Chondrocyte (in vitro differentiated cells): Measurements from ENCODE around the gene ELMO2. TPM values are rescaled to one million over a fixed set of nuclear protein-coding genes. Genes with fewer than 3 reads are reported as not detected.

Experiments used
- DNase-seq: peaks from one replicate; pipeline ENCODE4 v3.0.0; 2021; ENCODE audit warnings: mixed read lengths, low spot score
- H3K27ac Mint-ChIP-seq: one replicate; pipeline ENCODE4 v1.8.0; 2021; ENCODE audit warnings: mild to moderate bottlenecking, moderate library complexity, mixed read lengths; ENCODE audit not compliant: unreplicated experiment
- H3K27me3 Mint-ChIP-seq: 2 replicates; pipeline ENCODE4 v1.8.0; 2021; ENCODE audit warnings: low read depth, mixed read lengths
- H3K36me3 Mint-ChIP-seq: 2 replicates; pipeline ENCODE4 v1.8.0; 2021; ENCODE audit warnings: low read depth, mixed read lengths
- H3K4me1 Mint-ChIP-seq: 2 replicates; pipeline ENCODE4 v1.8.0; 2021; ENCODE audit warnings: low read depth, mild to moderate bottlenecking, mixed read lengths
- H3K4me3 Mint-ChIP-seq: one replicate; pipeline ENCODE4 v1.8.0; 2021; ENCODE audit warnings: mild to moderate bottlenecking, moderate library complexity, mixed read lengths; ENCODE audit not compliant: unreplicated experiment
- H3K9me3 Mint-ChIP-seq: 2 replicates; pipeline ENCODE4 v1.8.0; 2021; ENCODE audit warnings: low read depth, mixed read lengths
- CTCF ChIP-seq: fragments of 200-600 bp; sonication (generic); IDR thresholded peaks from 2 replicates; pipeline ENCODE4 v1.5.0; 2021; ENCODE audit warnings: antibody characterized with exemption, mild to moderate bottlenecking, moderate library complexity
- total RNA-seq: library from RNA; stranded (reverse); gene quantifications from 3 replicates; pipeline ENCODE4 v1.2.1, GENCODE V29; 2021

ELMO2 gene
- total RNA-seq, 1 donor from 2014 or later, result 52.9 TPM

DNA sequence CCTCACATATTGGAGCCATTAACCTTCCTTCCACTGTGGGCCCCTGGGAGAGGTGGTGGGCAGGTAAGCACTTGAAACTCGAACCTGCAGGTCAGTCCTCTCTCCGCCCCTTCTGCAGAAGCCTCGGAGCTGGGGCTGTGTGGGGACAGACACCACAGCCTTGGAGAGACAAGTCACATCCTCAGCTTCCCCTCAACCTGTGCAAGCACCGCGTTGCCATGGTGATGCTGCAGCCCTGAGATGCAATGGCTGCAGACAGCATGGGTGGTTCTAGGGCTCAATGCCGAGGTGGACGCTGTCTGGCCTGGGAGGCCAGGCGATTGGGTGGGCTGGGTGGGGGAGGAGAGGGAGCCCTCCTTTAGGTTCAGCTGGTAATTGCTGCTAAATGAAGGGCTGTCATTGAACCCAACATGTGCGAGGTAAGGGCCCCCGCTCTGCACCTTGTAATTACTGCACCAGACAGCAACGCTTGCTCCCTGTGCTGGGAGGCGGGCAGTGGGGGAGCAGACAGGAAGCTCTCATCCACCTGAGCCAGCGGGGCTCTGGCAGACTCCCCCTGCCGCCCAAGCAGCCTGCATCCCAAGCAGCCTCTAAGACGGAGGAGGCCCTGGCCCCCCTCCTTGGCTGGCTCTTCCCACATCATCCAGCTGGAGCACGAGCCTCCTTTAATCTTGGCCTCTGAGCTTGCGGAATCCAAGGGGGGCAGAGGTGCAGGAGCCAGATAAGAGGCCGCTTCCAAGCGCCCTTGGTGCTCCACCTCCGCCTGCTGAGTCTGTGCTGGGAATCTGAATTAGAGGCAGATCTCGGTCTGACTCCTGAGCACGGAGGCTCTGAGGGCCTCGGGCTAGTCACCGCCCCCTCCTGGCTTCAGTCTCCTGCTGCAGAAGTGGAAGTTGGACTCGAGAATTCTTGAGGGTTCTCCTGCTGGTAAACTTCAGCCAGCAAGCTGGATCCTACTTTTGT lies 58.3 kb downstream of the ELMO2 start:
- no peak overlapping the region for H3K27ac Mint-ChIP-seq
- no peak for DNase-seq
- H3K36me3 Mint-ChIP-seq, result peaks cover 2% of the 10 kb centered on the region
- peaks cover 24% of the 10 kb centered on the region for H3K27me3 Mint-ChIP-seq
- H3K4me3 Mint-ChIP-seq, result no peak overlapping the region
- no peaks in the 10 kb centered on the region for H3K9me3 Mint-ChIP-seq
- peaks cover 20% of the 10 kb centered on the region for H3K4me1 Mint-ChIP-seq
- no peak for TF ChIP-seq CTCF

GRCh38 chr20:46346770-46347169 lies 59.6 kb downstream of the ELMO2 start:
- Mint-ChIP-seq H3K36me3 (peaks cover 2% of the 10 kb centered on the region), H3K27ac (no peak overlapping the region), H3K27me3 (peaks cover 37% of the 10 kb centered on the region), H3K4me3 (no peak overlapping the region), H3K9me3 (no peaks in the 10 kb centered on the region), H3K4me1 (peaks cover 15% of the 10 kb centered on the region)
- no peak for TF ChIP-seq CTCF
- DNase-seq, result no peak

- Mint-ChIP-seq H3K36me3 (peaks cover 2% of the 10 kb centered on the region), H3K27me3 (peaks cover 50% of the 10 kb centered on the region), H3K4me1 (no peaks in the 10 kb centered on the region), H3K4me3 (no peak overlapping the region), H3K27ac (no peak overlapping the region), H3K9me3 (no peaks in the 10 kb centered on the region)
- DNase-seq, result no peak
- TF ChIP-seq CTCF, result no peak
Measured at GRCh38 chr20:46344488-46345162, 61.8 kb downstream of the ELMO2 start.

DNA sequence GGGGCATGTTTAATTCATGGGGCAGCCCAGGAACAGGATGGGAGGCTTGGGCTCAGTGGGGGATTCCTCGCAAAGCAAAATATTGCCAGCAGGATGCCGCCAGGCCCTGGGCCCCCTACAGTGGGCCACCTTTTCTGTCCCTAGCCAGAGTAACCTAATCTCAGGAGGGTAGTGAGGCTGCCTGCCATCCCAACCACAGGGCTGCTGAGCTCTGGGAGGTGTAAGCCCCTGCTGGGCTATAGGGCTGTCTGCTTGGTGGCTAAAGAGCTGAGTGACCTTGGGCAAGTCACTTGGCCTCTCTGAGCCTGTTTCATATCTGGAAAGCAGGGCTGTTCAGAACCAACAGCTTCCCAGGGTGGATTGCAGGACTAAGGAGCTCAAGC lies 62.4 kb downstream of the ELMO2 start:
- no peak overlapping the region for H3K27ac Mint-ChIP-seq
- no peak for DNase-seq
- H3K36me3 Mint-ChIP-seq, result peaks cover 2% of the 10 kb centered on the region
- TF ChIP-seq CTCF, result no peak
- H3K9me3 Mint-ChIP-seq, result no peaks in the 10 kb centered on the region
- no peak overlapping the region for H3K4me3 Mint-ChIP-seq
- peaks cover 56% of the 10 kb centered on the region for H3K27me3 Mint-ChIP-seq
- no peaks in the 10 kb centered on the region for H3K4me1 Mint-ChIP-seq

GRCh38 chr20:46343348-46343974 lies 63.0 kb downstream of the ELMO2 start:
- H3K27ac Mint-ChIP-seq, result no peak overlapping the region
- DNase-seq, result no peak
- peaks cover 2% of the 10 kb centered on the region for H3K36me3 Mint-ChIP-seq
- H3K4me3 Mint-ChIP-seq, result no peak overlapping the region
- no peak for TF ChIP-seq CTCF
- no peaks in the 10 kb centered on the region for H3K4me1 Mint-ChIP-seq
- no peaks in the 10 kb centered on the region for H3K9me3 Mint-ChIP-seq
- H3K27me3 Mint-ChIP-seq, result peaks cover 61% of the 10 kb centered on the region
